Activated T-cell treated with anti-CD3 and anti-CD28 coated beads for 1 hour (primary cell): ENCODE results near the gene PTPRD.

Experiments
- DNase-seq: peaks from one replicate; pipeline ENCODE4 v3.0.0-alpha.2; 2020; ENCODE audit warnings: low read depth

PTPRD gene

DNA sequence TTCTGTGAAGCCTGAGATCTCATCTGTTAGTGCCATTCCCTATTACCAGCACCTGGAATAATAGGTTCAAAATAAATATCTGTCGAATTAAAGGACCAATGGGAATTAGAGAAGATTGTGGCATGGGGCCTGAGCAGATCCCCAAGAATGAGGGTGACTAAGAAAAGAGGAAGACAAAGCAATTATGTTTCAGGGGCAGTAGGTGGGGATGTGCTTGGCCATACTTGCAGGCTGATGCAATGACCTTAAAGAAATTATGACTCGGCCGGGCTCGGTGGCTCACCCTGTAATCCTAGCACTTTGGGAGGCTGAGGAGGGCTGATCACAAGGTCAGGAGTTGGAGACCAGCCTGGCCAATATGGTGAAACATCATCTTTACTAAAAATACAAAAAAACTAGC lies 562.8 kb downstream of the PTPRD start:
- DNase-seq: no peak

DNA sequence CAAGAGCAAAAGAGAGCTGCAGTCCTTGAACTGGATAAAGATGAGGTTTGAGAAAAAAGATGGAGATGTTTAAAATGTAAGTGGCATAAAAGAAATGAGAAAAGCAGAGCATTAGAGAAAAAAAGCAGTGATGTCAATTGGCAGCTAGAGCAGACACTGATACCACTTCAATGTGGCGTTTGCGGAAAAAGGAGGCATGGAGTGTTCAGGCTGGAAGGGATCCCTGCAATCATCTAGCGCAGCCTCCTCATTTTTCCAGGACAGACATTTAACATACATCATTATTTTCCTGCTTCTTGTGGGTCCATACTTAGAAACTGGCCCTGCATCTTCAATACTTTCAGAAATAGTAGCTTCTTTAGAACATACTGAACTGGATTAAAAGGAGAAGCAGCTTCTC lies 563.8 kb downstream of the PTPRD start:
- DNase-seq: no peak

DNA sequence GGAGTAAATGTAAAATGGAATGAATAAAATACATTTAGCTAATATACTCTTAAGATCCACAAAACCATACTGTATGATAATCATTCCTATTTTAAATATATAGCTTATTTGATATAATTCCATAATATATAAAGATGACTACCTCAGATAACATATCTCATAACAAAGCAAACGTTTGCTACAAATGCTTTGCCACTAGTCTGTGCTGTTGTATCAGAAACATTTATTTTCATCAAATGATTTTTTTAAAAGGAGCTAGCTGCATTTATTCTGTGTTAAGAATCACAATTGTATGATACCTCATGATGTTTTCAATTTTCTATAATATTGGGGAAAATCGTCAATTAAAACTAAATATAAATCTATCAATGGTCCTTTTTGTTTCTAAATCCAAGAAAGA lies 567.2 kb downstream of the PTPRD start:
- DNase-seq: no peak

DNA sequence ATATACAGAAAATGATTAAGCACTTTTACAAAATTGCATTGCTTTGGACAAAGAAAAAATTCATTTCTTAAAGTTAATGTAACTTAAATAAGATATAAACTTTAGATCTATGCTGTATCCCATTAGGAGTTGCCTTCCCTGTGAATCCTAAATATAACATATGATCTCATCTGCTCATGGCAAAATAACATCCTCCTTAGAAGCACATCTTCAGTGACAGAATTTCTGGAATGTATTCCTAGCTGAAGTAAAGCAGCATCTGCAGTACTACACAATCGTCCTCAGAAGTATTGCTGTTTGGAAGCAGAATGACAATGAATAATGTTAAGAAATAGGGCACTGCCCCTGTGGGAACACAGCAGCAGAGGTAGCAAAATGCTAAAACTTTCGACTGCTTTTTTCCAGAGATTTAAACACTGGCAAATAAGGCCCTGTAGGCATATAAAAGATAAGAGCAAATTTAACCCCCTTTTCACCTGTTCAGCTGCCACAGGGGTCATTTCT lies 571.0 kb downstream of the PTPRD start:
- no peak for DNase-seq

DNA sequence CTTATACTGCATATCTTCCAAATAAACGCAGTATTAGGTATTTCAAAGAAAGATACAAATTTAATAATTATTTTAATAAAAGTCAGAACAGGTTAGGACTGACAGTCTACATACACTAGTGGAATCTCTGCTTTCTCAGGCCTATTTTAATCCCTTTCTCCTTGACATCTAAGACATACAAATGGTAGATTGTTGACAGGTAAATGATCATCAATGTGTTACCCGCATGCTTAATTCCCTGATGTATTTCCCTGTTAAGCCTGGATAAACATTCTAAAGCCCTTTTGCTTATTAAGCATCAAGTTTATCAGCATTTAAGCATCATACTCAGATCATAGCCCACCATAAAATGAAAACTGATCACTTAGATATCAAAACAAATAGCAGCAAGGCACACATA lies 576.7 kb downstream of the PTPRD start:
- no peak for DNase-seq

DNA sequence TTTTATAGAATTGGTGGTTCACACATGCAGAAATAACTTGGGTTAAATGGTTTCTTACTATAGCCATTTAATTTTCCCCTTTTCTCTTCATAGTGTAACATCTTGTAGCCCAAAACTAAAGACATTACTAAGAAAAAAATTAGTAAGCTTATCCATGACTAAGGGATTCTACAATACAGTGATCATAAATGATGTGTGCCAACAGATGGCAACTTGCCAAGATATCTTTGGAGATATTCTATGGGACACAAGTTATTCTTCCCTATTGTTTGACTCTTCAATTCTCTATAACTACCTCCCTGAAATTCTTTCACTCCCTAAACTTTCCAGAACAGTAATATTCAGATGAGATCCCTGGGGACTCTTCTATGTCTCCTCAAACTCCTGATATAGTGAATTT lies 580.6 kb downstream of the PTPRD start:
- no peak for DNase-seq

DNA sequence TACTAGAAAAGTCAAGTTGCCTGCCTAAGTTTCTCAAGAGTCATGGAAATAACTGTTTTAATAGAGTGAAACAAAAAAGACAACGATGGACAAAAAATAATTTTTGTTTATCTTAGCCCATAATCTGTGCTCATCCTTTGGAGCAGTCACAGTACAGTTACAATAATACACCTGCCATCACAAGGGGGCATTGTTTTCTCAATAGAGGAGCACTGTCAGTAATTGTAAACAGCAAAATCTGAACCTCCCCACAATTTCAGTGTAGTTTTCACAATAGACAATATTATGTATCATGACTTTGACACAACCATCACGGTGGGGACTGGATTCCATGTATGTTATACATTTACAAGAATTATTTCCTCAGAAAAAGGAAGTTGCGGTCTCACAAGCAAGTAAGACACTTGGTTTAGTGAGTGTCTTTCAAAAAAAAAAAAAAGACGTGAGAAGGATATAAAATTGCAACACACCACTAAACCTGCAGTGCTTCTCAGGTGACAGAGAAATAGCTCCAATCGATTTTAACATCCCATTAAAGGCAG lies 586.3 kb downstream of the PTPRD start:
- no peak for DNase-seq

DNA sequence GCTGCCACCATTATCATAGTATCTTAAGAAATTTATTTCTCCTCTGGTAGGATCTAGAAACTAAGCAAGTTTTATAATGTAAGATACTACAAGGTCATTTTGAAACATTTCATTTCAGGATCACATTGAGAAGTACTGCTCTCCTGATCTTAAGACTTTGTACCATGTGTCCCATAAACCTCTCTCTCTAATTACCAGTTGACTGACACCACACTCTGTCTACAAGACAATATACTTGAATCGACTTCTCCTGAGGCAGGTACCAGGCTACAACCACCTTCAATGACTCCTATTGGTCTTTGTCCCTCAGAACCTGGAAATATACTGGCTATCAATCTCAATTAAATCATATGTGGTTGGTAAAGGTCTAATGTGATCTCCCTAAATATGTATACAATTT lies 597.0 kb downstream of the PTPRD start:
- DNase-seq: no peak

DNA sequence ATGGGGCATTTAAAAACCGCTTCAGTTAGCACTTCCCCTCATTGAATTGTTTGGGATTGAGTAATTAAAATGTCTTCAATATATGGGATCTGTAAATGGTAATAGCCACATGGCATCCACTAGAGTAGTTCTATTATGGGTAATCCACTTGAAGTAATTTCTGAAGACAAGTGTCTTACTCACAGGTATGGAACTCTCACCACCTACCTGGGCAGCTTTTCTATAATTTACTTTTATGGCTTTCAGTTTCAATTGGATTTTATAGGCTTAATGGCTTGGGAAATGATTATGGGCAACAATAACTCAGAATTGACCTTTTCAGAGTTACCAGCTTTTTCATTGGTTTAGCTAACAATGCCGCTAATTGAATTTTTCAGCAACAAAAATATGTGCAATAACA lies 597.9 kb downstream of the PTPRD start:
- no peak for DNase-seq

DNA sequence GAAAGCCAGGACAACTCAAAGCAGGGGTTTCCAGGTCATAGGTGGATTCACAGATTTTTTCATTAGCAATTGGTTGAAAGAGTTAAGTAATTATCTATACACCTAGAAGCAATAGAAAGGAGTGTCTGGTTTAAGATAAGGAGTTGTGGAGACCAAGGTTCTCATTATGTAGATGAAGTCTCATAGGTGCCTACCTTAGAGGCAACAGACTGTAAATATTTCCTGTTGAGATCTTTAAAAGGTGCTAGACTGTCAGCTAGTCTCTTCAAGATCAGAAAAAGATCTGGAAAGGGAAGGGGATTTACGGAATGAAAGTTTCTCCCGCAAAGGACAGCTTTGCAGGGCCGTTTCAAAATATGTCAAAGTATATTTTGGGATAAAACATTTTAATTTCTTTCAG lies 603.4 kb downstream of the PTPRD start:
- DNase-seq: no peak

DNA sequence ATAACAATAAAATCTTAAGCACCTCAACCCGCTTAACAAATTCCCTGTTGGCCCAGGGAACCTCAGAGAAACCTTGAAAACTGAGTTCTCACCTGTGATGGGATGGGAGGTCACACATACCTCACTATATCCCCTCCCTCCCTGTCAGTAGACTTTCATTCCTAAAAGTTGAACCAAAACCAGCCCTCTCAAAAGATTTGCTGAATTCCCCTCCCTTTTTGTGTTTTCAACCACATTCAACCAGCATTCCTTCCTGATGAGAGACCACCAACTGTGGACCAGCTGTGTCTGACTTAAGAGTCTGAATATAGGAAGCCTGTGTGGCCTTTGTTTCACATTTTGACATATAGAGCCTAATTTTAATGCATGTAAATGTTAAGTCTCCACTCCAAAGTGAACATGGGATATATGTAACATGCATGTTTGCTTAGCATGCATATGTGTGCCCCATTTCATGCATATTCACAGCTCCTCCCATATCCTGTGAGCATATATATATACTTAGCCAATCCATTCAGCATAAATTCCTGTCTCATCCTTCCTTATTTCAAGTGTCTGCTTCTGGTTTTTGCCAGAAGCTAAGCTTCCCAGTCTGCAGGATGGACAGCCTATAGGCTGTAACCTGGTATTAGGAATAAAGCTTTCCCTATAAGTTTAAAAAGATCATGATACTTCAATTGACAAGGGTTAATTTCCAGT lies 604.6 kb downstream of the PTPRD start:
- DNase-seq: no peak

DNA sequence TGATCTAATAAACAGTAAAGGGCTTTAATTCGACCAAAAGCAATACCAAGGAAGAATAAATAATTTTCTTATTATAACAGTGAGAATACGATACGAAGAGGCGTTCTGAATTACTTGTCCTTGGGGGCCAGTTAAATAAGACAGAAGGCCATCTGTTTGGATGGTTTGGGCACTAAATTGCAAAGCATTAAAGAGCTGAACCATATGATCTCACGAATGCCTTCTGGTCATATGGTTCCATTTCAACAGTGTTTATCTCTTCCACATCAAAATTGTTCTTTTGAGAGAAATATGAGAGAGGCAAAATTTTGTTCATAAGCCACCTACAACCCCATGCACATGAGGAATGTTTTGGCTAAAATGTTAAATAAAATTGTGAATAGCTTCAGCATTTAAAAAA lies 605.4 kb downstream of the PTPRD start:
- no peak for DNase-seq

DNA sequence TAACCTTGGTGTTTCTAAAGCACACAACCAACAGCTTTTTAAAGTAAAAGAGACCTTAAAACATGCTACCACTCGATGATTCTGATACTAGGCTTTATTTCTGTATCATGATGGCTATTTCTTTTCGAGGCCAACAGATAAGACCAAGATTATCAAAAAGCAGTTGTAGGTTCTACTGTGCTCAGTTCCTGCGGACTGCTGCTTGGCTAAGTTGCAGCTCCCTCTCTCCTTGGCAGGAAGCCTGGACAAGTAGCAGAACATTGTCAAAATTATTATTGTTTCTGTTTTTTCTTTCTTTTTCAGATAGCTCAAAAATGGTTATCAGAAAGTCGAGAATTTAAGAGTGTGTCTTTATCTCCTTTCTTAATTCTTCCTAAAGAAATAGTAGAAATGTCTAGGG lies 607.6 kb downstream of the PTPRD start:
- no peak for DNase-seq

DNA sequence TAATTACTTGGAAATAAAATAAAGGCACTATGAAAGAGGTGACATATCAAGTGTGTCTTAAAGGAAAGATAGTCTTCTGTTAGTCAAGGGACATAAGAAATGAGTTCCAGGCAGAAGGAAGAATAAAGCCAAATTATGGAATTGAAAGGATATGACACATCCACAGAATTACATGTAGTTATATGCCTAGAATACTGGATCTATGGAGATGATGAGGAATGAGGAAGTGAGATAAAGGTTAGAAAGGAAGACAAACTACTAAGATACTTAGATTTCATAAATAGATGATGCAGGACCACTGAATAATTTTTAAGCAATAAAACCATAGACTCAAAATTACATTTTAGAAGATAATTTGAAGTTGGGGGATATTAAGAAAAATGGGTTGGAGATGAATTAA lies 609.8 kb downstream of the PTPRD start:
- no peak for DNase-seq

DNA sequence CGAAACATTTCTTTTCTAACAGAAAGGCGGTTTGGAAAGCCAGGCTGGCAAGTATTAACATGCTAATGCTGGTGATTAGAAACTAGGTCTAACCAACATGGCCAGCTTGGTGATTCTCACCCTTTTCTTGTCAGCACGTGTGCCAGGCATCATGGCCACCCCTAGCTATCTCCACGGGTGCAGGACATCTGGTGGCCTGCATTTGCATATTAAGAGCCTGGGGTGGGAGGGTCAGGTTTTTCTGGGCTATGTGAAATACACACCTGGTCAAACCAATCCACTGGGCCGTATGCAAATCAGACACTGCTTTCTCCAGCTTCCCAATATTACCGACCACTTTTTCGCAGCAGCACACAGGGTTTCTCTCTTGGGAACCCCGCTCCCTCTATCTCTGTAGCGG lies 612.1 kb downstream of the PTPRD start:
- DNase-seq: no peak

DNA sequence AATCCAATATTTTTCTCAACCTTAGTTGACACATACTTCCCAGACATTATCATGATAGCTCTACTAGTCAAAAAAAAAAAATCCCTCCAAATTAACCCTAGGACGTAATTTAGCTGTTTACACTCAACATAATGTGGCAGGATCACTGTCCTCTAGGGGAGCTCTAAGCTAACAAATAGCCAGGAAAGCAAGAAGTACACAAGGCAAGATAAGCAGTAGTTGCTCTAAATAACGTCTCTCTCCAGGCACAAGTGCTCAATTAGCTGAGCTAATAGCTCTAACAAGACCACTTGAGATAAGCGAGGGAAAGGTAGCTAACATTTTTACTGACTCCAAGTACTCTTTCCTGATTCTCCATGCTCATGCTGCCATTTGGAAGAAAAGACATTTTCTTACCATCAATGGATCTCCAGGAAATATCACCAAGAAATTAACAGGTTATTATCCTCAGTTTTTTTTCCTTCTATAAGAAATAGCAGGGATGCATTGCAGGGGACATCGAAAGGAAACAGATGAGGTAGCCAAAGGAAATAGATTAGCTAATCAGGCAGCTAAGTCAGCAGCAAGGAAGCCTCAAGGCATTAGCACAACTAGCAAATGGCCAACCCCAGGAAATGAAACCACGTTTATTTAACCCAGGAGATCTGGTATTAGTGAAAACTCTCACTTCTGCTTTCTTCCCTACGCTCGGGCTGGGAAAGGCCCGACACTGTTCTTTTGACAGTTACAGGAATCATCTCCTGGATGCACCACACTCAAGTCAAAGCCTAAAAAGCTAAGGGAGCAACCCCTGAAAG lies 614.1 kb downstream of the PTPRD start:
- DNase-seq: no peak

DNA sequence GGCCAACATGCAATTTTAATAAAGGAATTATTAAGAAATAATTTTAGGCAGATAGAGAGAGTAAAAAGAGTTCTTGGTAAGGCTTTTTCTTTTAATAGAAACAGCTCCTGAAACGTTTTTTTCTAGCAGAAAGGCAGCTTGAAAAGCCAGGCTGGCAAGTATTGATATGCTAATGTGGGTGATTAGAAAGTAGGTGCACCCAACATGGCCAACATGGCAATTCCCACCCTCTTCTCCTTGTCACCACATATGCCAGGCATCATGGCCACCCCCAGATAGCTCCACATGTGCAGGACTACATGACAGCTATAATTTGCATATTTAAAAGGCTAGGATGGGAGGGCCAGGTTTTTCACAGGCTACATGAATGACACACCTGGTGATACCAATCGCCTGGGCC lies 615.2 kb downstream of the PTPRD start:
- no peak for DNase-seq

DNA sequence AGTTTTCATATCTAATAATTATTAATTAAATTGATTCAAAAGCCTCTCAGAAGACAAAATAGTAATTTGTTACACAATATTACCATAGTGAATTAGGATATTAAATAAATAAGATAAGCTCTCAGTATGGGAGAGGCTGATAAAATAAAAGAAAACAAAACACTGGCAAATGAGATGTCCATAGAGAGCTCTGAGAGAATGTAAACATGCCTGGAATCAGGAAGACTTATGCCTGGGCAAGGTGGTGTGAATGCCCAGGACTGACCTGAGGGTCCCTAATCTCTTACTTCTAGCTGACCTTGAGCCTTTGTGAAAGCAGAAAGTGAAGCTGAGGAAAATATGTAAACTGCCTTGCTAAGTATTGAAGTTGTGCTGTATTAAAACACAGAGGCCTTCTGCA lies 616.5 kb downstream of the PTPRD start:
- no peak for DNase-seq

DNA sequence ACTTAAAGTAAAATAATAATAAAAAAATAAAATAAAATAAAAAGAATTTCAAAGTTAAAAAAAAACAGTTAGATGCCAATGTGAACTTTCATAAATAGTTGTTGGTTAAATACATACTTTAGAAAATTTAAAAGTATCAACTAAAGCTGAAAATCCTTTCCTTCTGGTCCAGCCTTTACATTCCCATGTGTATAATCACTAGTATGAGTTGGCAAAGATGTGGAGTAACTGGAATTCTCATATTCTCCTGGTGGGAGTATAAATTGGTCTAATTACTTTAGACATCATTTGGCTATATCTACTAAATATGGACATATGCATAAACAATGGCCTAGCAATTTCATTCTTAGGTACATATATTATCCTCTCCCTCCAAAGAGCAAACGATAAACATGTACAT lies 619.9 kb downstream of the PTPRD start:
- no peak for DNase-seq

DNA sequence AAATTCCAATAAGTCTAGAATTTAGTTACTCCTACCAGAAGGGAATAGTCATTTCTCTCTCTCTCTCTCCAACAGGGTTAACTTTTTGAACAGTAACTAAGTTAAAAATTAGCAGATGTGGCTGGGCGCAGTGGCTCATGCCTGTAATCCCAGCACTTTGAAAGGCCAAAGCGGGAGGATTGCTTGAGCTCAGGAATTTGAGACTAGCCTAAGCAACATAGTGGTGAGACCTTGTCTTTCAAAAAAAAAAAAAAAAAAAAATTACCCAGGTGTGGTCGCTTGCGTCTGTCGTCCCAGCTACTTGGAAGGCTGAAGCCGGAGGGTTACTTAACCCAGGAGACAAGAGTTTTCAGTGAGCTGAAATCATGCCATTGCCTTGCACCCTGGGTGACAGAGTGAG lies 639.7 kb downstream of the PTPRD start:
- no peak for DNase-seq

DNA sequence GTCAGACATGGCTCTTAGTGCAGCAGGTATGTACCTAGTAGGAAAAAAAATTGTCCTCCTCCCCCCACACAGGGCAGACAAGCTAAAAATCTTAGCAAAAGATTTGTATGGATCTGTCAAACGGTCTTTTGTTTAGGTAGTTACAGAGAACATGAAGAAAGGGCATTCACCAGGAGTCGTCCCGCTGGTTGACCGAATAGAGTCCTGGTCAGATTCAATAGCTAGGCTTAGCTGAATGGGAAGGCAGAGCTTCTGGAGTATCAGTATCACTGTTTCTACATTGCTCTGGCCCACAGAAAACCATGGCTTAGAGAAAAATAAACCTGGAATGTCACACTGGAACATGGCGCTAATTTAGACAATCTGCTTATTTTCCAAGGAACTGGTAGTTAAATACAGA lies 642.3 kb downstream of the PTPRD start:
- DNase-seq: no peak

DNA sequence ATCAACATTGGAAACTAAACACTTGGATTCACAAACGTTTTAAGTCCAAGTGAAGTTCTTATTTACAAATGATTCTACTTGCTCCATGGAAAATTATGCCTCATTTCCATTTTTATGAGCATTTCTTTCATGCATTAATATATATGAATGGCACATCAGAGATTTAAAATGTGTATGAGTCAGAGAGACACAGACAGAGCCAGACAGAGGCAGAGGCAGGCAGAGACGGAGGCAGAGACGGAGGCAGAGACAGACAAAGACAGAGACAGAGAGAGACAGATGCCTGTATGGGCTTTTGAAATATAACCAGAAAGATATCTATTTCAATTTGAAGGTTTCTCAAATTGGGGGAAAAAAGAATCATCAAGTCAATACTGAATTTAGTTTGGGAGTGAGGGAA lies 649.0 kb downstream of the PTPRD start:
- no peak for DNase-seq

DNA sequence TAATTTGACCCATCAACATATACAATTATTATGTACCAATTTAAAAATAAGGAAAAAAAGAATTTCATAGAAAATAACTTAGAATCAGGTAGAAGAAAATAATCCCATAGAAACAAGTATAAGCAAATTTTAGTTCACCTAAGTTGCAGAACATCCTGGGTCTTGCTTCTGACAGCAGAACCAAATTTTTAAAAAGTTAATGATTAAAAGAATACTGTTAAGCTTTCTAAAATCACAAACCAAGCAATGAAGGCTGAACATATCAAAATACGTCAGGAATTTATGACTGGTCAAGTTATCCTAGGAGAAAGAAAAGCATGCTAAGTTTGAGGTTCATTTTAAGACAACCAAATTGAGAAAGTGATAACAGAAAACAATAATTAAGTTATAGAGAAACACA lies 650.9 kb downstream of the PTPRD start:
- DNase-seq: no peak

DNA sequence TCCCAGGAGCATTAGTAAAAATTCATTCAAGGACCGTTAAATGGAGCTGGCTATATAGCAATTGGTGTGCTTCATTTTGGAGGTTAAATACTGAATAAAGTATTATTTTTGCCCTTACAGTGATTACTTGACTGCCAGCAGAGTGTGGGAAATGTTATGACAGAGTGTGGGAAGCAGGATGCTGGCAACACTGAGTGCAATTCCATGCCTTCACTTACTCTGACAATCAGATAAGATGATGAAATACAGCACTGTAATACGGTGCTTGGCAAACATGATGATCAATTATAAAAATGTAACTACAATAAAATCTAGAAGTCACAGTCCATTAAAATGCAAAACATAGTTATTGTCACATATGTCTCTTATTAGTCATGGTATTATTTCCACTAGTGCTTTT lies 651.3 kb downstream of the PTPRD start:
- DNase-seq: no peak
